ENCODE data around the gene AGAP3.
"Not testable (repeated sequence)": the region's sequence is repeated elsewhere in the genome, so short reads cannot be mapped to it uniquely, and the experiment has no call there.

The AGAP3 gene

GRCh38 chr7:151085691-151086620, at the start of gene AGAP3:
TSS of gene AGAP3 (plus strand) at chr7:151086475. CDS start at chr7:151086742, 267 bp downstream.
- peak; percentile 92 for DNase-seq

DNA sequence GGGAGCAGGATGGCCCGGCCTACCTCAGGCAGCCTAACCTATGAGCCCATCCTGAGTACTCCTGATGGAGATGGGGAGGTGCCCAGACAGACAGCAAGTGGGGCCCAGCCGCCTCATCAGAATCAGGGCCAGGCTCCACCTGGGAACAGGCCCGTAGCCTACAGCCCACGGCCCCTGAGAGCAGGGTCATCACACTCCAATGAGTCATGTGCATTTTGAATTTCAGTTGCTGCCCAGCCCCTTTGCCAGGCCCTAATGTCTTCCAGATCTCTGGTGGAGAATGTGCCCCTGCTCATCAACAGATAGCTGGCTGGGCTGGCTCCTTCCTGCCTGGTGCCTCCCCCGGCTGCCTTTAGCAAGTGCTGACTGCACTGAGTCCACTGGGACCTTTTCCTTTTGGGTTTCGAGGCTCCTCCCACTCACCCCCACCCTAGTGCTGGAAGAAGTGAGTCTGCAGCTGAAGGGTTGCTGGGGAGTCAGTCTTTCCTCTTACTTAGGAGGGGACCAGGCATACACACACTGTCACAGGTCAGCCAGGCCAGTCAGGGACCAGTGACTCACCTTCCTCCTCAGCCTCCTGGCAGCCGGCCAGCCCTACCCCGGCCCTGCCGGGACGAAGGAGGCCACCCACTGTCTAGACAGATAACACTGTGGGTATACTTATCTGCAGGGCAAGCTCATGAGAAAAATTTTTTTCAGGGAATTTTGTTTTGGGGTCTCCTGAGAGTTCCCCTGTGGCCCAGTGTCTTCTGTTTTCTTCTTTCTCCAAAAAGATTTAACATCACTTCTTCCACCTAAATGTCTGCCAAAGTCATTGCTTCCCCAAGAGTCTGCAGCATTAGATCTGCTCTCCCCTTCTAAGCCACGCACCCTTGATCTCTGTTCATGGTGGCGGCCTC, 47.1 kb upstream of the AGAP3 start:
- DNase-seq: no peak

DNA sequence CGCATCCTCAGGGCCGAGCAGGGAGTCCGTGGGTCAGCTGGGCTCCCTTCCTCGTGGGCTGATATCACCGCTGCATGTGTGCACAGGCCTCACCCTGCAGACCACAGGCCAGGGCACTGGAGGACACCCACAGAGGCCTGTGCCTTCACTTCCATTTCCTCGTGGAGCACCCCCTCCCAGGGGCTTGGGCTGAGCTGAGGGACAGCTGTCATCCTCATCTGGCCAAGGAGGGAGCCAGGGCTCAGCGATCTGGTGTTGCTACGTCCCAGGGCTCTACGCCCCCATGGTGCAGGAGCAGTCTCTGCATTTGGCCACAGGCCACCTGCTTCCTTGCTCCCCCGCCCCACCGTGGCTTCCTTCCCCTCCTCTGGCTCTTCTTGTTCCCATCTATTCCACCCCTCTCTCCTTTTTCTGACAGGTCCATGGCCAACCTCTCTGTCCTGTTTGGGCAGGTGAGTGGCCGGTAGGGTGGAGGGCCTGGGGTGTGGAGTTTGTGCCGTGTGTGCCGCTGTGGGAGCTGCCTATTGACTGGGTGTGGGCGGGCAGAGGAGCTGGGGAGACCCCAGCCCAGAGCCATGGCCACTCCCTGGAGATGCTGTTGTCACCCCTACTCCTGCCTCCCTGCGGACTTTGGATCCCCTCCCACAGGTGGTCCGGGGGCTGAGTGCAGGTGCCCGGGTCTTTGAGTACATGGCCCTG, 46.3 kb upstream of the AGAP3 start:
- DNase-seq: no peak

GRCh38 chr7:151040616-151041375, 45.5 kb upstream of the AGAP3 start:
- DNase-seq: no peak

GRCh38 chr7:151043449-151043848, 42.8 kb upstream of the AGAP3 start:
- DNase-seq: not testable (repeated sequence)

DNA sequence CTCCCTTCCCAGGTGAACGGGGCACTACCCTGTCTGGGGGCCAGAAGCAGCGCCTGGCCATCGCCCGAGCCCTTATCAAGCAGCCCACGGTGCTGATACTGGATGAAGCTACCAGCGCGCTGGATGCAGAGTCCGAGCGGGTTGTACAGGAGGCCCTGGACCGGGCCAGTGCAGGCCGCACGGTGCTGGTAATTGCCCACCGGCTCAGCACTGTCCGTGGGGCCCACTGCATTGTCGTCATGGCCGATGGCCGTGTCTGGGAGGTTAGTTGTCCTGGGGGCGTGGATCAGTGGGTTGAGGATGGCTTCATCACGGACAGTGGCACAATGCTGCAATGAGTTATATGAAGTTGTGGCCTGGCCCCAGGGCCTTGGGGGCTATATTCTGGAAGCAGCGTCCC, 42.3 kb upstream of the AGAP3 start:
- no peak for DNase-seq

GRCh38 chr7:151045262-151045661, 41.0 kb upstream of the AGAP3 start:
- no peak for DNase-seq

DNA sequence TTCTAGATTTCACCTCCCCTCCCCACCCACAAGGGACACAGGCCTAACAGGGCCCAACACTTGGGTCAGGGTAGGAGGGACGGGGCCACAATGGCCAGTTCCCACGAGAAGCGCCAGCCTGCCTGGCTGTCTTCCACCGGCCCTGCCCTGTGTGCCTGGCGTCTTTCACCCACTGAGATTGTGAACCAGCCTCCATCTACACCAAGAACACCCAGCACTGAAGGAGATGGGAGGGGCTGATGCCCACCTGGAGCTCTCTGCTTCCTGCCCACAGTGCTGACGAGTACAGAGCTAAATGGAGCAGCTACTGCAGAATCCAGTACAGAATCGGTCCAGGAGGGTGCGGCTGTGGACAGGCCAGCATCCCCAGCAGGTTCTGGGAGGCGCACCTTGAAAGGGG, 40.3 kb upstream of the AGAP3 start:
- DNase-seq: no peak

GRCh38 chr7:151046603-151047573, 39.4 kb upstream of the AGAP3 start:
- DNase-seq: no peak

- no peak for DNase-seq
Measured at GRCh38 chr7:151047976-151048815, 38.1 kb upstream of the AGAP3 start, which contains the start of gene ASIC3. TSS of gene ASIC3 (plus strand) at chr7:151048531. CDS start at chr7:151048886, 355 bp downstream.

DNA sequence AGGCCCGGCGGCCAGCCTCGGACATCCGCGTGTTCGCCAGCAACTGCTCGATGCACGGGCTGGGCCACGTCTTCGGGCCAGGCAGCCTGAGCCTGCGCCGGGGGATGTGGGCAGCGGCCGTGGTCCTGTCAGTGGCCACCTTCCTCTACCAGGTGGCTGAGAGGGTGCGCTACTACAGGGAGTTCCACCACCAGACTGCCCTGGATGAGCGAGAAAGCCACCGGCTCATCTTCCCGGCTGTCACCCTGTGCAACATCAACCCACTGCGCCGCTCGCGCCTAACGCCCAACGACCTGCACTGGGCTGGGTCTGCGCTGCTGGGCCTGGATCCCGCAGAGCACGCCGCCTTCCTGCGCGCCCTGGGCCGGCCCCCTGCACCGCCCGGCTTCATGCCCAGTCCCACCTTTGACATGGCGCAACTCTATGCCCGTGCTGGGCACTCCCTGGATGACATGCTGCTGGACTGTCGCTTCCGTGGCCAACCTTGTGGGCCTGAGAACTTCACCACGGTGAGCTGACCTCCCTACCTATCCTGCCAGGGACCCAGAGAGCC, 37.3 kb upstream of the AGAP3 start:
- DNase-seq: no peak

- peak; percentile 72 for DNase-seq
Measured at GRCh38 chr7:151051108-151051507, 35.2 kb upstream of the AGAP3 start.

GRCh38 chr7:151053096-151053495, 33.2 kb upstream of the AGAP3 start:
- DNase-seq: no peak

- DNase-seq: no peak
Measured at GRCh38 chr7:151053751-151054150, 32.5 kb upstream of the AGAP3 start.

DNA sequence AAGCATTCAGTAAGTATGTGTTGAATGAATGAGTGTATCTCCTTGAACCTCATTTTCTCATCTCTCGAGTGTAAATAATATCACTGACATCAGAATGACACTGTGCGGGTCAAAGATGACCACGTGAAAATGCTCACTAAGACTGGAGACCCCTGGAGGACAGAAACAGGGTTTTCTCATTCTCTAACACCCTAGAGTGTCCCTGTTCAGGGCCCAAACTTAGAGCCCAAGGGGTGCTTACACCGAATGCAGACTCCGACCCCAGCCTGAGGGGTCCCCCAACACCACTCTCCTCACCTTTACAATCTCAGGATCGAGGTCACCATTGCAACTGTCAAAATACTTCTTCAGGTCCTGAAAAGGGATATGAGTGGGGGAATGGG, 30.0 kb upstream of the AGAP3 start:
- DNase-seq: no peak

DNA sequence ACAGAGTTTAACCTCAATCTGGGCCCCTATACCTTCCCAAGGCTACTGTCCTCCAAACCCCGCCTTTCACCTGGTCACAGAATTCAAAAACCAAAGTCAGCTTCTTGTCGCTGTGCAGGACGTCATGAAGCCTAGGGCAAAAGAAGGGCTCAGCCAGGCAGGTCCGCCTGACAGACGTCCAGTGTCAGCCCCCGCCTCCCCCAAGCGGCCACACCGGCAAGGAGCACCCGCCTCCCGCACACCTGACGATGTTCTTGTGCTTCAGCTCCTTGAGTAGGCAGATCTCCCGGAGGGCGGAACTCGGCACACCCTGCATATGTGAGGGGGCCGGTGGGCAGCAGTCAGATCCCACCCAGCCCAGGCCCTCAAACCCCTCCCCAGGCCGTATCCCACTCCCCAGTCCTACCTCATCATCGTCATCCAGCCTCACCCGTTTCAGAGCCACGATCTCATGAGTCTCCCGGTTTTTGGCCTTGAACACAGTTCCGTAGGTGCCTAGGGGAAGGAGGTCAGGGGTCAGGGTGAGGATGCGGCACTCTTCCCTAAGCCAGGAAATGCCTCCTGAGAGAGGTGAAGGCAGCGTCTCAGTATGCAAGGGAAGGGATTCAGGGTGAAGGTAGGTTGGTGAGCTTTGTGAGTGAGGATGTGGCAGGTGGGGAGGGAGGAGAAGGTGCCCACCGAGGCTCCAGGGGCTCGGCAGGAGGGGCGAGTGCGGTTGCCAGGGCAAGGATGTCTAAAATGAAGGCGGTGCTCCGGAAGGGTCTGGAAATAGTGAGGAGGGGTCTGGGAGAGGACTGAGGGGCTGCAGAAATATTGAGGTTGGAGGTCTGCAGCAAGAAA, 29.4 kb upstream of the AGAP3 start:
- DNase-seq: no peak

GRCh38 chr7:151057506-151057988, 28.7 kb upstream of the AGAP3 start, which contains the start of gene CDK5:
TSS of gene CDK5 (minus strand) at chr7:151057897. CDS start at chr7:151057848, 49 bp downstream.
- no peak for DNase-seq

All from retina (tissue), 1 donor.